GM19324 (cell line): ENCODE results near the gene PNRC1.
A peak's percentile ranks its signal among the peaks of the same experiment; 100 is the strongest.
"Not testable (repeated sequence)": the region's sequence is repeated elsewhere in the genome, so short reads cannot be mapped to it uniquely, and the experiment has no call there.

Source experiments
- ATAC-seq: cut with Tn5 transposase; IDR thresholded peaks from one replicate; pipeline ENCODE4 v1.9.1; 2021; ENCODE audit warnings: mild to moderate bottlenecking, moderate library complexity; ENCODE audit not compliant: unreplicated experiment, low FRiP score

The PNRC1 gene

GRCh38 chr6:89080281-89081128 is at the start of gene PNRC1:
Gene PNRC1, plus strand, starts transcription at chr6:89080751. Its CDS starts 144 bp downstream, at chr6:89080895.
- ATAC-seq, result peak; percentile 78

- no peak for ATAC-seq
Observed at GRCh38 chr6:89032599-89032998, 48.0 kb upstream of the PNRC1 start.

- no peak for ATAC-seq
Observed at GRCh38 chr6:89033461-89033860, 47.1 kb upstream of the PNRC1 start.

GRCh38 chr6:89034116-89034515 is 46.4 kb upstream of the PNRC1 start:
- not testable (repeated sequence) for ATAC-seq

GRCh38 chr6:89034586-89035251 is 45.8 kb upstream of the PNRC1 start:
- ATAC-seq, result no peak

GRCh38 chr6:89035252-89036101 is 45.1 kb upstream of the PNRC1 start:
- ATAC-seq, result no peak

GRCh38 chr6:89037141-89037900 is 43.2 kb upstream of the PNRC1 start:
- no peak for ATAC-seq

- not testable (repeated sequence) for ATAC-seq
Observed at GRCh38 chr6:89037901-89038293, 42.7 kb upstream of the PNRC1 start.

- ATAC-seq, result no peak
Observed at GRCh38 chr6:89042664-89043063, 37.9 kb upstream of the PNRC1 start.

GRCh38 chr6:89044328-89045010 is 36.1 kb upstream of the PNRC1 start:
- no peak for ATAC-seq

- ATAC-seq, result no peak
Observed at GRCh38 chr6:89045011-89045387, 35.6 kb upstream of the PNRC1 start.

- ATAC-seq, result no peak
Observed at GRCh38 chr6:89045576-89045975, 35.0 kb upstream of the PNRC1 start.

- no peak for ATAC-seq
Observed at GRCh38 chr6:89047473-89047872, 33.1 kb upstream of the PNRC1 start.

- ATAC-seq, result no peak
Observed at GRCh38 chr6:89048288-89048923, 32.1 kb upstream of the PNRC1 start.

GRCh38 chr6:89048985-89049384 is 31.6 kb upstream of the PNRC1 start:
- ATAC-seq, result no peak

- ATAC-seq, result no peak
Observed at GRCh38 chr6:89050155-89050554, 30.4 kb upstream of the PNRC1 start.

GRCh38 chr6:89050697-89051096 is 29.9 kb upstream of the PNRC1 start:
- no peak for ATAC-seq

- no peak for ATAC-seq
Observed at GRCh38 chr6:89051676-89052075, 28.9 kb upstream of the PNRC1 start.

GRCh38 chr6:89054208-89054607 is 26.3 kb upstream of the PNRC1 start:
- no peak for ATAC-seq
